Measurements from ENCODE around the gene CDKAL1. TPM values are rescaled to one million over a fixed set of nuclear protein-coding genes. Genes with fewer than 3 reads are reported as not detected.
"Not testable (repeated sequence)": the region's sequence is repeated elsewhere in the genome, so short reads cannot be mapped to it uniquely, and the experiment has no call there.

Gene CDKAL1
- polyA plus RNA-seq, 12 donors: 10.0 to 17.3 (median 14.8) TPM; not detected in 1

- DNase-seq: no peak
Observed at GRCh38 chr6:20791944-20792343, 257.7 kb downstream of the CDKAL1 start.

GRCh38 chr6:20793174-20793573 lies 258.9 kb downstream of the CDKAL1 start:
- DNase-seq: no peak

- no peak for DNase-seq
Observed at GRCh38 chr6:20797597-20797996, 263.3 kb downstream of the CDKAL1 start.

GRCh38 chr6:20800229-20800628 lies 266.0 kb downstream of the CDKAL1 start:
- DNase-seq: no peak

DNA sequence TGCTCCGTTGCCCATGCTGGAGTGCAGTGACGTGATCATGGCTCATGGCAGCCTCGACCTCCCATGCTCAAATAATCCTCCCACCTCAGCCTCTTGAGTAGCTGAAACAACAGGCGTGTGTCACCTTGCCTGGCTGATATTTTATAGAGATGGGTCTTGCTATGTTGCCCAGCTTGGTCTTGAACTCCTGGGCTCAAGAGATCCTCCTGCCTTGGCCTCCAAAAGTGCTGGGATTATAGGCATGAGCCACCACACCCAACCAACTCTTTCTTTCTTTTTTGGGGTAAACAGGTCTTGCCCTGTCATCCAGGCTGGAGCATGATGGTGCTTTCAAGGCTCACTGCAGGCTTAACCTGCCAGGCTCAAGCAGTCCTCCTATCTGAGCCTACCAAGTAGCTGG lies 266.4 kb downstream of the CDKAL1 start:
- no peak for DNase-seq

- DNase-seq: no peak
Observed at GRCh38 chr6:20801595-20801994, 267.3 kb downstream of the CDKAL1 start.

DNA sequence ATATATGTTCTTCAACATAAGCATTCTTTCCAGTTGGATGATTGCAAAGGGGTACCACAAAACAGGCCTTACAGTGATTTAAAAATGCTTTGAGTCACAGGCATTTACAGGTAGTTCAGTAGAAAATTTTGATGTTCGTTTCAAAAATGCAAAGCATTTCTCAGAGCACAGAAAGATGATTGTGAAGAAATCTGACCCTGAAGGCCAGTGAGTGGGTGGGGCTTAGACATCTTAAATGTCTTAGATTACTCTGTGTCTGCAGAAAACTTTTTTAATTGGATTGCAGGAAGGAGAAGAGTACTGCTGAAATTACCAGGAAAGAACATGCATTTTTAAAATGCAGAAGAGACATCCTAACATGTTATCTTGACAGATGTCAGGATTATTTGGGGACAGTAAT lies 268.3 kb downstream of the CDKAL1 start:
- no peak for DNase-seq

GRCh38 chr6:20805021-20805420 lies 270.8 kb downstream of the CDKAL1 start:
- DNase-seq: no peak

DNA sequence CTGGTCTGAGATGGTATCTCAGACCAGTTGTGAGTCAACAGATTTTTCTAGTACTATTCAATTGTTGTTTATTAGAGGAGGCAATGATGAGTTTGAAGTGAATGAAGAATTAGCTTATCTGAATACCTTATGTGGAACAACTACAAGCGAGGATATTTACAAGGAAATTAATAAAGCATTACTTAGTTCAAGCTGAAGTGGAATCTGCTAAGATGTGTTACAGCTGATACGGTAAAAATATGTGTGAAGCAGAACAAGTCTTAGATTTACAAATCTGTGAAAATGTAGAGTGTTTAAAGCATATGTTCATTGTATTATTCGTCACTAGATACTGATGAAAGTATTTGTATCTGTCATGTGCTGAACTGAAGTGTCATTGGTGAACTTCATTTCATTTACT lies 272.4 kb downstream of the CDKAL1 start:
- DNase-seq: no peak

GRCh38 chr6:20808439-20808838 lies 274.2 kb downstream of the CDKAL1 start:
- no peak for DNase-seq

- DNase-seq: no peak
Observed at GRCh38 chr6:20808924-20809323, 274.7 kb downstream of the CDKAL1 start.

DNA sequence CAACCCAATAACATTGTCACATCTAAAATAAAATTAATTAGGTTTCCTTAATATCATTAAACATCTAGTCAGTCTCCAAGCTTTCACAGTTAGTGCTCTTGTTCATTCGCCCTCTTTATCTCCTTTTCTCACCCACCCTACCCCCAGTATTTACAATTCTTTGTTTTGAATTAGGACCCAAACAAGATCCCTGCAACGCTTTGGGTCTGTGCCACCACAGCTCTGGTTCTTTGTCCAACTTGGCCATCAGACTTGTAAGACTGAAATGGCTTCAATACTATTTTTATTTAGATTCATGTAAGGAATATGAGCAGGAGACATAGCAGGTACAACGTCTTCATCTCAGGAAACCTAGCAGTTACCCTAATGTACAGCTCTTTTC lies 276.5 kb downstream of the CDKAL1 start:
- no peak for DNase-seq

DNA sequence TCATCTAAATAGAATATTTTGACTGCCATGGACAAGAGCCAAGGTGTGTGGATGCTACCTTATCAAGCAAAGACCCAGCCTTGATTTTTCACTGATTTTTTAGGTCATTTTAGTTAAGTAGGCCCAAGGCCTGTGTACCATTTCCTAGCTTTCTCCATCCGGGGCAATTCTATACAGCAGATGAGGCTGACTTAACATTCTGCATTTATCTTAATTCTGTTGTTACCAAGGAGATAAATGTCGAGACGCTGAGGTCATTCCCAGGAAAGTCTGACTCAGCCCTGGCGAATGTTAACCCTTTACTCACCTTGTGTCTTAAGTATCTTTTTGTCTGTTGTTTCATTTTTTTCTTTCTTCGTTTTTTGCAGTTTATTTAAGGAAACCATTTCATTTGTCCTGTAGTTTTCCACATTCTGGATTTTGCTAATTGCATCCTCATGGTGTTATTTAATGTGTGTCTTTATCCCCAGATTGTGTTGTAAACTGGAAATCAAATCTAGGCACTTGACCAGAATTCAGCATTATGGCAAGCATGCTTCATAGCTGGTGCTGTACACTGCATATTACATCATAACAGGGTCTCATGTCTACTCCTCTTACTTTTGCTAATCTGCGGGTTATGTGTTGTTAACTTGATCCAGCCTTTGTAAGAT lies 277.0 kb downstream of the CDKAL1 start:
- peak; percentile 4 for DNase-seq

- no peak for DNase-seq
Observed at GRCh38 chr6:20812776-20813175, 278.5 kb downstream of the CDKAL1 start.

DNA sequence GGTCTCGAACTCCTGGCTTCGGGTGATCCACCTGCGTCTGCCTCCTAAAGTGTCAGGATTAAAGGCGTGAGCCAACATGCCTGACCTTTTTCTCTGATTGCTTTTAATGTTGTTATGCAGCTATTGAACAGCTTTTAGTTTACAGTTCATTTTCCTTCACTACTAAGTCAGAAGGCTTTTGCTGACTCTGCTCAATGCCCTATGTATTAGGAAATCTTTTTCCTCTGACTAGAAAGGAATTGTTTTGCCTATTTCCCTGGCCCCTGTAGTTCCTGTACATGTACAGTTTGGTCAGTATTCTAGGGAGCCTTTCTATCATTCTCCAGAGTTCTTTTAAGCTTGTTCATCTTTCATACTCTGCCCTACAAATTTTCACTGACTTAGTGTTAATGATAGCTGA lies 280.2 kb downstream of the CDKAL1 start:
- no peak for DNase-seq

- no peak for DNase-seq
Observed at GRCh38 chr6:20816126-20816525, 281.9 kb downstream of the CDKAL1 start.

DNA sequence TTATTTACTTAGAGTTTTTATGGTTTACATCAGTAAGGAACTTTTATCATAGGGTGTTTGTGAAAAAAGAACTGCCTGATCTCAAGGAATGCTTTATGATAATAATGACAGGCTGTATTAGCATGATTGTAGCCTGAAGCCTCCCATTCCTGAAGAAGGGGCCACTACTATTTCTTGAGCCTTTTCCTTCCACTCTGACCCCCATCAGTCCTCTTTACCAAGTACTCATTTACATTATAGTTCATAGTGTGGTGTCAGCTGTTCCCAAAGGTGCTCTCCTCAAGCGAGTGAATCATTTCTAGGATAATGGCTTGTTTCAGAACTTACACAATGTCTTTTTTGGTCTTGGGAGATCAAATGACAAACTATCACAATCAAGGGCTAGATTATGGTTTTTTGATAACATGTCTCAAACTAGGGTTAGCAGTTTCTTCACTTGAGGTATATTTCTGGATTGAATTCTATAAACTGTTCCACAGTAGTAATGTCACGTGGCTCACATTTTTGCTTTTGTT lies 283.6 kb downstream of the CDKAL1 start:
- DNase-seq: no peak

- DNase-seq: no peak
Observed at GRCh38 chr6:20819774-20820400, 285.6 kb downstream of the CDKAL1 start.

GRCh38 chr6:20826378-20826777 lies 292.1 kb downstream of the CDKAL1 start:
- no peak for DNase-seq

DNA sequence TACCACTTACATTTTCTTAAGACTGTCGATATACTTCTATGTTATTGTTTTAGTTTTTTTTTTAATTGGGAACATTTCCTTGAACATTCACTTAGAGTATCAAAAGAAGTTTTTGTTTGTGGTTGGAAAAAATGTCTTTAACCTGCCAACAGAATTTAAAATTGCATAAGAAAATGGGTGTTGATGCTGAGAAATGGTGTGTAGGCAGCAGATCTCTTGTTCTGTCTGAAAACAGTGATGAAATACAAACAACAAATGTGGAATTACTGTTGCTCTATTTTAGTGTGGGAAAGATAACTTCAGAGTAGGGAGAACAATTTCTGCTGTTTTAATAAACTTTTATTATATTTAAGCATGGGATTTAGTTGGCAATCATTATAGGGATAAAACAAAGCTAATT lies 293.5 kb downstream of the CDKAL1 start:
- no peak for DNase-seq

- DNase-seq: no peak
Observed at GRCh38 chr6:20830576-20830975, 296.3 kb downstream of the CDKAL1 start.

GRCh38 chr6:20831251-20831650 lies 297.0 kb downstream of the CDKAL1 start:
- DNase-seq: not testable (repeated sequence)

- DNase-seq: no peak
Observed at GRCh38 chr6:20833881-20834515, 299.7 kb downstream of the CDKAL1 start.
